HepG2 (cell line): Measurements from ENCODE around the gene CREG1.

Source experiments
- BHLHE40 ChIP-seq: IDR thresholded peaks from 2 replicates; pipeline ENCODE4 v1.6.1; 2011; ENCODE audit warnings: low read length, improper control_type of control experiment
- BRCA1 ChIP-seq: sonication (generic); formaldehyde crosslinking; IDR thresholded peaks from 2 replicates; pipeline ENCODE4 v1.4.0; 2020; ENCODE audit warnings: missing genetic modification reagents
- EP300 ChIP-seq, 3 experiments: sonication (generic) in 1 of 3; formaldehyde crosslinking in 1 of 3; IDR thresholded peaks; 2 replicates each; pipeline versions ENCODE4 v1.5.1 to v1.6.1; 2011 to 2020; ENCODE audit warnings: low read depth in 2 of 3, low read length in 2 of 3, borderline replicate concordance in 1 of 3, improper control_type of control experiment in 1 of 3, mild to moderate bottlenecking in 1 of 3, missing genetic modification reagents in 1 of 3, moderate library complexity in 1 of 3
- FOXA1 ChIP-seq, 2 experiments: fragments of 450-650 bp in 1 of 2; sonication (generic) in 1 of 2; formaldehyde crosslinking in 1 of 2; IDR thresholded peaks; 2 replicates each; pipeline versions ENCODE4 v1.4.0 to v1.6.1; 2016 to 2020; ENCODE audit warnings: missing genetic modification reagents in 1 of 2
- GTF3A ChIP-seq: sonication (generic); formaldehyde crosslinking; conservative IDR thresholded peaks from 2 replicates; pipeline ENCODE4 v1.4.0; 2020; ENCODE audit warnings: mild to moderate bottlenecking, missing genetic modification reagents
- PRPF4 ChIP-seq: fragments of 200-400 bp; formaldehyde crosslinking; IDR thresholded peaks from 2 replicates; pipeline ENCODE4 v1.6.1; 2016; ENCODE audit warnings: low read length, low read depth; ENCODE audit not compliant: poor library complexity, severe bottlenecking
- RFX1 ChIP-seq: fragments of 450-650 bp; IDR thresholded peaks from 2 replicates; pipeline ENCODE4 v1.6.1; 2017
- ZFP36L2 ChIP-seq: sonication (generic); formaldehyde crosslinking; IDR thresholded peaks from 2 replicates; pipeline ENCODE4 v1.4.0; 2020; ENCODE audit warnings: missing genetic modification reagents
- ZNF558 ChIP-seq: sonication (generic); formaldehyde crosslinking; IDR thresholded peaks from 2 replicates; pipeline ENCODE4 v1.9.0; 2022; ENCODE audit warnings: mild to moderate bottlenecking, missing genetic modification reagents, borderline replicate concordance
- ZNF572 ChIP-seq: sonication (generic); formaldehyde crosslinking; IDR thresholded peaks from 2 replicates; pipeline ENCODE4 v1.5.1; 2020; ENCODE audit warnings: mild to moderate bottlenecking, missing genetic modification reagents
- ZZZ3 ChIP-seq: sonication (generic); formaldehyde crosslinking; IDR thresholded peaks from 2 replicates; pipeline ENCODE4 v1.4.0; 2020; ENCODE audit warnings: missing genetic modification reagents, mild to moderate bottlenecking, borderline replicate concordance
- TF ChIP-seq, protein P1 (sequence below): sonication (generic); formaldehyde crosslinking; IDR thresholded peaks from 2 replicates; pipeline ENCODE4 v1.4.0; 2020; ENCODE audit warnings: missing genetic modification reagents, borderline replicate concordance
- TF ChIP-seq, protein P2 (sequence below): sonication (generic); formaldehyde crosslinking; IDR thresholded peaks from 2 replicates; pipeline ENCODE4 v1.9.0; 2021; ENCODE audit warnings: missing genetic modification reagents, borderline replicate concordance
- TF ChIP-seq, protein P3 (sequence below): sonication (generic); formaldehyde crosslinking; IDR thresholded peaks from 2 replicates; pipeline ENCODE4 v1.5.0; 2020; ENCODE audit warnings: mild to moderate bottlenecking, missing genetic modification reagents, moderate library complexity

DNA sequence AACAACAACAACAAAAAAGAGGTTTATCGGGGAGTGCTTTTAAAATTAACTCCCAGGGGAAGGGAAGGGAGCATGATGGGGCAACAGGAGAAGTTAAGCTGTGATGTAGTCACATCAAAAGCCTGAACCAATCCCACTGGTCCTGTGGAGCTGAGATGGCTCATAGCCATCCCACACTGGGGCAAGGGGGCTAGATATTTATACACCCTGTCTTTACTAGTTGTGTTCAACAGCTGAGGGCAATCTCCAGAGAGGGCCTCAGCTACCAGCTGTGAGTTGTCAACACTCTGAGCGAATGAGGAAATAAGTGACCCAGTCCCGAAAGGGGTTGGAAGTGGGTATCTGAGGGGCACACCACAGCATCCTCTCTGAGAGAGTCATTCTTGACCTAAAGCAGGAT is 31.0 kb upstream of the CREG1 start:
- TF ChIP-seq, protein P1, sequence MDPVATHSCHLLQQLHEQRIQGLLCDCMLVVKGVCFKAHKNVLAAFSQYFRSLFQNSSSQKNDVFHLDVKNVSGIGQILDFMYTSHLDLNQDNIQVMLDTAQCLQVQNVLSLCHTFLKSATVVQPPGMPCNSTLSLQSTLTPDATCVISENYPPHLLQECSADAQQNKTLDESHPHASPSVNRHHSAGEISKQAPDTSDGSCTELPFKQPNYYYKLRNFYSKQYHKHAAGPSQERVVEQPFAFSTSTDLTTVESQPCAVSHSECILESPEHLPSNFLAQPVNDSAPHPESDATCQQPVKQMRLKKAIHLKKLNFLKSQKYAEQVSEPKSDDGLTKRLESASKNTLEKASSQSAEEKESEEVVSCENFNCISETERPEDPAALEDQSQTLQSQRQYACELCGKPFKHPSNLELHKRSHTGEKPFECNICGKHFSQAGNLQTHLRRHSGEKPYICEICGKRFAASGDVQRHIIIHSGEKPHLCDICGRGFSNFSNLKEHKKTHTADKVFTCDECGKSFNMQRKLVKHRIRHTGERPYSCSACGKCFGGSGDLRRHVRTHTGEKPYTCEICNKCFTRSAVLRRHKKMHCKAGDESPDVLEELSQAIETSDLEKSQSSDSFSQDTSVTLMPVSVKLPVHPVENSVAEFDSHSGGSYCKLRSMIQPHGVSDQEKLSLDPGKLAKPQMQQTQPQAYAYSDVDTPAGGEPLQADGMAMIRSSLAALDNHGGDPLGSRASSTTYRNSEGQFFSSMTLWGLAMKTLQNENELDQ (CRISPR knock-in tag): no peak
- no peak for TF ChIP-seq BHLHE40
- no peak for TF ChIP-seq GTF3A (CRISPR knock-in tag)
- TF ChIP-seq EP300 (IDR thresholded peaks at IDR 0.05; ENCODE audit: low read depth in 2 of 2, low read length in 2 of 2): no peak
- no peak for TF ChIP-seq EP300 (CRISPR knock-in tag; IDR thresholded peaks at IDR 0.05; ENCODE audit: borderline replicate concordance)
- TF ChIP-seq ZNF558 (CRISPR knock-in tag): no peak
- TF ChIP-seq ZNF572 (CRISPR knock-in tag): no peak
- no peak for TF ChIP-seq ZFP36L2 (CRISPR knock-in tag)
- TF ChIP-seq, protein P2, sequence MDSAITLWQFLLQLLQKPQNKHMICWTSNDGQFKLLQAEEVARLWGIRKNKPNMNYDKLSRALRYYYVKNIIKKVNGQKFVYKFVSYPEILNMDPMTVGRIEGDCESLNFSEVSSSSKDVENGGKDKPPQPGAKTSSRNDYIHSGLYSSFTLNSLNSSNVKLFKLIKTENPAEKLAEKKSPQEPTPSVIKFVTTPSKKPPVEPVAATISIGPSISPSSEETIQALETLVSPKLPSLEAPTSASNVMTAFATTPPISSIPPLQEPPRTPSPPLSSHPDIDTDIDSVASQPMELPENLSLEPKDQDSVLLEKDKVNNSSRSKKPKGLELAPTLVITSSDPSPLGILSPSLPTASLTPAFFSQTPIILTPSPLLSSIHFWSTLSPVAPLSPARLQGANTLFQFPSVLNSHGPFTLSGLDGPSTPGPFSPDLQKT: no peak
- no peak for TF ChIP-seq RFX1
- TF ChIP-seq PRPF4: no peak
- no peak for TF ChIP-seq BRCA1 (CRISPR knock-in tag)
- no peak for TF ChIP-seq FOXA1 (IDR thresholded peaks at IDR 0.05)
- TF ChIP-seq FOXA1 (CRISPR knock-in tag; IDR thresholded peaks at IDR 0.05): no peak
- no peak for TF ChIP-seq ZZZ3 (CRISPR knock-in tag)
- TF ChIP-seq, protein P3, sequence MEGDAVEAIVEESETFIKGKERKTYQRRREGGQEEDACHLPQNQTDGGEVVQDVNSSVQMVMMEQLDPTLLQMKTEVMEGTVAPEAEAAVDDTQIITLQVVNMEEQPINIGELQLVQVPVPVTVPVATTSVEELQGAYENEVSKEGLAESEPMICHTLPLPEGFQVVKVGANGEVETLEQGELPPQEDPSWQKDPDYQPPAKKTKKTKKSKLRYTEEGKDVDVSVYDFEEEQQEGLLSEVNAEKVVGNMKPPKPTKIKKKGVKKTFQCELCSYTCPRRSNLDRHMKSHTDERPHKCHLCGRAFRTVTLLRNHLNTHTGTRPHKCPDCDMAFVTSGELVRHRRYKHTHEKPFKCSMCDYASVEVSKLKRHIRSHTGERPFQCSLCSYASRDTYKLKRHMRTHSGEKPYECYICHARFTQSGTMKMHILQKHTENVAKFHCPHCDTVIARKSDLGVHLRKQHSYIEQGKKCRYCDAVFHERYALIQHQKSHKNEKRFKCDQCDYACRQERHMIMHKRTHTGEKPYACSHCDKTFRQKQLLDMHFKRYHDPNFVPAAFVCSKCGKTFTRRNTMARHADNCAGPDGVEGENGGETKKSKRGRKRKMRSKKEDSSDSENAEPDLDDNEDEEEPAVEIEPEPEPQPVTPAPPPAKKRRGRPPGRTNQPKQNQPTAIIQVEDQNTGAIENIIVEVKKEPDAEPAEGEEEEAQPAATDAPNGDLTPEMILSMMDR (CRISPR knock-in tag): no peak
